ENCODE measurements around the gene CYP21A2. TPM values are rescaled to one million over a fixed set of nuclear protein-coding genes. Genes with fewer than 3 reads are reported as not detected.
"Not testable (repeated sequence)": the region's sequence is repeated elsewhere in the genome, so short reads cannot be mapped to it uniquely, and the experiment has no call there.

Gene CYP21A2
- total RNA-seq (0.51 TPM in 1 of 2 replicates, not detected in the other), polyA plus RNA-seq (0.17 TPM in 1 of 2 replicates, not detected in the other), polyA minus RNA-seq (0.43 TPM in 1 of 2 replicates, not detected in the other)
- total RNA-seq (2013), result 0.93 TPM

DNA sequence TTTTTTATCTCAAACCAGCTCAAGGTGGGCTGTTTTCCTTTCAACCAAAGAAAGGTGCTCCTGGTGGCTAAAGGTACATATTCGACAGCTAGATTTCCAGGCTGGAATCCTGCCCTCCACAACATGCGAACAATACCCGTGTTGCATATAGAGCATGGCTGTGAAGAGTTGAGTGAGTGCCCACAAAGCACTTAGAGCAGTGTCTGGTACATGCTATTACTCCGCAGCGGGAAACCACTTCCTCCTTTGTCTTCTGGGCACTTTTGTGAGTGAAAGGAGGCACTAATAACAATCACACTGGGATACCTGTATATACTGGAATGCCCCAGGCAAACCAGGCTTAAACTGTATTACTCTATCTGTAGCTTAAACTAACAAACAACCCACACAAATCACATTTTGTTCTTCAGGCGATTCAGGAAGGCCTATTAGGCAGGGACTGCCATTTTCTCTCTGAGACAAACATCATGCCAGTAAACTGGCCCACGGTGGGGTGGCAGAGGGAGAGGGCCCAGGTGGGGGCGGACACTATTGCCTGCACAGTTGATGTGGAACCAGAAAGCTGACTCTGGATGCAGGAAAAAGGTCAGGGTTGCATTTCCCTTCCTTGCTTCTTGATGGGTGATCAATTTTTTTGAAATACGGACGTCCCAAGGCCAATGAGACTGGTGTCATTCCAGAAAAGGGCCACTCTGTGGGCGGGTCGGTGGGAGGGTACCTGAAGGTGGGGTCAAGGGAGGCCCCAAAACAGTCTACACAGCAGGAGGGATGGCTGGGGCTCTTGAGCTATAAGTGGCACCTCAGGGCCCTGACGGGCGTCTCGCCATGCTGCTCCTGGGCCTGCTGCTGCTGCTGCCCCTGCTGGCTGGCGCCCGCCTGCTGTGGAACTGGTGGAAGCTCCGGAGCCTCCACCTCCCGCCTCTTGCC is at the start of gene CYP21A2:
Gene CYP21A2, plus strand, starts transcription at position 818 of the 927 bp plus-strand sequence. Its CDS starts 8 bp downstream, at position 826.
- not testable (repeated sequence) for H3K4me3 Mint-ChIP-seq
- peak; percentile 47 for ATAC-seq (ENCODE audit: low read depth)
- WGBS (ENCODE audit: insufficient coverage), result 94% methylated on average over 8 of the region's 19 CpGs

DNA sequence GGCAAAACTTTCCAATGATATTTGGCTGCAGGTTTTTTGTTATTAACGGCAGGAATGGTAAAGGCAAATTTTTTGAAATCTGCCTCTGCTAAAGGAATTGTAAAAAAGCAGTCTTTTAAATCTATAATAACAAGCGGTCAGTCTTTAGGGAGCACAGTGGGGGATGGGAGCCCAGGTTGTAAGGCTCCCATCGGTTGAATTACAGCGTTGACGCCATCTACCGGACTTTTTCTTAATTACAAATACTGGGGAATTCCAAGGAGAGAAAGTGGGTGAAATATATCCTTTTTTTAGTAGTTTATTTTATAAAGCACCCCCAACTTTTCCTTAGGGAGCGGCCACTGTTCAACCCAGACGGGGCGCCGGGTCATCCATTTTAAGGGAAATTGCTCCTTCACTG is 48.9 kb upstream of the CYP21A2 start:
- H3K4me1 Mint-ChIP-seq; intact Hi-C loops (cut with micrococcal nuclease); H3K9me3 ChIP-seq (ENCODE audit: control extremely low read depth in 1 of 3, control insufficient read depth in 2 of 3, insufficient read depth in 1 of 3, low read length in 2 of 3); H2AFZ ChIP-seq (ENCODE audit: insufficient read depth, low read depth, low read length, poor library complexity, severe bottlenecking); POLR2A ChIA-PET; H3K9ac ChIP-seq (ENCODE audit: low read length); H3K9me3 Mint-ChIP-seq (ENCODE audit: insufficient read depth); DNase-seq; CTCF ChIA-PET; H3K4me1 ChIP-seq (ENCODE audit: control insufficient read depth in 2 of 2, insufficient read depth in 2 of 2, low read length in 2 of 2); H3K4me3 ChIP-seq (ENCODE audit: control extremely low read depth in 1 of 5, extremely low read depth in 1 of 5, insufficient read depth in 1 of 5, low read depth in 2 of 5, low read length in 4 of 5); H3K4me3 Mint-ChIP-seq; H3K27ac Mint-ChIP-seq; ATAC-seq (ENCODE audit: low read depth); H3K27me3 Mint-ChIP-seq; H3K27me3 ChIP-seq (replicated peaks in 1 of 4; ENCODE audit: control extremely low read depth in 1 of 4, control insufficient read depth in 3 of 4, insufficient read depth in 4 of 4, low read length in 3 of 4); H4K20me1 ChIP-seq (ENCODE audit: control insufficient read depth, insufficient read depth, low read length, poor library complexity, severe bottlenecking); H3K36me3 ChIP-seq (replicated peaks in 1 of 2; ENCODE audit: control extremely low read depth in 1 of 2, control insufficient read depth in 1 of 2, extremely low read depth in 1 of 2, insufficient read depth in 2 of 2, low read length in 1 of 2); H3K27ac ChIP-seq (ENCODE audit: low read length in 2 of 2); H3K4me2 ChIP-seq (replicated peaks; ENCODE audit: low read depth, low read length, poor library complexity, severe bottlenecking); H3K79me2 ChIP-seq (ENCODE audit: control insufficient read depth, insufficient read depth, low read length): not testable (repeated sequence)
- WGBS (ENCODE audit: insufficient coverage), result no CpG with 5 or more reads among the region's 10 CpGs

More for the DNA sequence above, at the start of gene CYP21A2:
- CTCF ChIA-PET; H3K4me3 ChIP-seq (ENCODE audit: control extremely low read depth in 1 of 5, extremely low read depth in 1 of 5, insufficient read depth in 1 of 5, low read depth in 2 of 5, low read length in 4 of 5); H3K4me1 ChIP-seq (ENCODE audit: control insufficient read depth in 2 of 2, insufficient read depth in 2 of 2, low read length in 2 of 2); H3K4me2 ChIP-seq (replicated peaks; ENCODE audit: low read depth, low read length, poor library complexity, severe bottlenecking); H2AFZ ChIP-seq (ENCODE audit: insufficient read depth, low read depth, low read length, poor library complexity, severe bottlenecking); intact Hi-C loops (cut with micrococcal nuclease); H3K9me3 Mint-ChIP-seq (ENCODE audit: insufficient read depth); DNase-seq; H3K27me3 ChIP-seq (replicated peaks in 1 of 4; ENCODE audit: control extremely low read depth in 1 of 4, control insufficient read depth in 3 of 4, insufficient read depth in 4 of 4, low read length in 3 of 4); H3K27me3 Mint-ChIP-seq; POLR2A ChIA-PET; H4K20me1 ChIP-seq (ENCODE audit: control insufficient read depth, insufficient read depth, low read length, poor library complexity, severe bottlenecking); H3K9me3 ChIP-seq (ENCODE audit: control extremely low read depth in 1 of 3, control insufficient read depth in 2 of 3, insufficient read depth in 1 of 3, low read length in 2 of 3); H3K27ac ChIP-seq (ENCODE audit: low read length in 2 of 2); H3K4me1 Mint-ChIP-seq; H3K36me3 ChIP-seq (replicated peaks in 1 of 2; ENCODE audit: control extremely low read depth in 1 of 2, control insufficient read depth in 1 of 2, extremely low read depth in 1 of 2, insufficient read depth in 2 of 2, low read length in 1 of 2); H3K79me2 ChIP-seq (ENCODE audit: control insufficient read depth, insufficient read depth, low read length); H3K27ac Mint-ChIP-seq; H3K9ac ChIP-seq (ENCODE audit: low read length): not testable (repeated sequence)

DNA sequence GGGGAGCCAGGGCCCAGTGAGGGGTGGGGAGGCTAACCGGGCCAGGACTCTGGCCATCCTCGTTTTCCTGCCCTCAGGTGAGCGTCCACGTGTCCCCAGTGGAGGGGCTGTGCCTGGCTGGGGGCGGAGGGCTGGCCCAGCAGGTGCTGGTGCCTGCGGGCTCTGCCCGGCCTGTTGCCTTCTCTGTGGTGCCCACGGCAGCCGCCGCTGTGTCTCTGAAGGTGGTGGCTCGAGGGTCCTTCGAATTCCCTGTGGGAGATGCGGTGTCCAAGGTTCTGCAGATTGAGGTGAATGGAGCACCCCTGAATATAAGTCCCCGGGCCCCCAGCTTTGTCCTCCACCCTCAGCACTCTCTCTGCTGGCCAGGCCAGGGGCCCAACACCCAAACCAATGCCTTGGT is 43.8 kb upstream of the CYP21A2 start:
- H3K27me3 Mint-ChIP-seq; ATAC-seq (ENCODE audit: low read depth); H3K4me3 Mint-ChIP-seq; H3K4me3 ChIP-seq (ENCODE audit: control extremely low read depth in 1 of 5, extremely low read depth in 1 of 5, insufficient read depth in 1 of 5, low read depth in 2 of 5, low read length in 4 of 5); H2AFZ ChIP-seq (ENCODE audit: insufficient read depth, low read depth, low read length, poor library complexity, severe bottlenecking); H4K20me1 ChIP-seq (ENCODE audit: control insufficient read depth, insufficient read depth, low read length, poor library complexity, severe bottlenecking); H3K27me3 ChIP-seq (replicated peaks in 1 of 4; ENCODE audit: control extremely low read depth in 1 of 4, control insufficient read depth in 3 of 4, insufficient read depth in 4 of 4, low read length in 3 of 4); H3K9me3 ChIP-seq (ENCODE audit: control extremely low read depth in 1 of 3, control insufficient read depth in 2 of 3, insufficient read depth in 1 of 3, low read length in 2 of 3); H3K36me3 ChIP-seq (replicated peaks in 1 of 2; ENCODE audit: control extremely low read depth in 1 of 2, control insufficient read depth in 1 of 2, extremely low read depth in 1 of 2, insufficient read depth in 2 of 2, low read length in 1 of 2); H3K27ac ChIP-seq (ENCODE audit: low read length in 2 of 2); H3K79me2 ChIP-seq (ENCODE audit: control insufficient read depth, insufficient read depth, low read length); H3K9ac ChIP-seq (ENCODE audit: low read length); POLR2A ChIA-PET; H3K4me1 Mint-ChIP-seq; H3K9me3 Mint-ChIP-seq (ENCODE audit: insufficient read depth); CTCF ChIA-PET; H3K4me2 ChIP-seq (replicated peaks; ENCODE audit: low read depth, low read length, poor library complexity, severe bottlenecking); H3K27ac Mint-ChIP-seq; intact Hi-C loops (cut with micrococcal nuclease); H3K4me1 ChIP-seq (ENCODE audit: control insufficient read depth in 2 of 2, insufficient read depth in 2 of 2, low read length in 2 of 2); DNase-seq: not testable (repeated sequence)
- no CpG with 5 or more reads among the region's 14 CpGs for WGBS (ENCODE audit: insufficient coverage)

DNA sequence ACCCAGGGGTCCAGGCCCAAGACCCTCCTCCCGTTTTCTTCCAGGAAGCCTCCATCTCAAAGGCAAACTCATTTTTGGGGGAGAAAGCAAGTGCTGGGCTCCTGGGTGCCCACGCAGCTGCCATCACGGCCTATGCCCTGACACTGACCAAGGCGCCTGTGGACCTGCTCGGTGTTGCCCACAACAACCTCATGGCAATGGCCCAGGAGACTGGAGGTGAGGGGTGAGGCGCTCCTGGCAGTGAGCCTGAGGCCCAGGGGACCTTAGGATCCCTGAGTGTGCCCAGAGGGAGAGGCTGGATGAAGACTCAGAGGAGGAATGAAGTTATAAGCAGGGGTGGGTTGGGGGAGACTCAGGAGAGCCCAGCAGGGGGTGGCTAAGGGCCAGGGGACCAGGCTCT is 41.8 kb upstream of the CYP21A2 start:
- H3K27ac ChIP-seq (ENCODE audit: low read length in 2 of 2); H3K4me3 ChIP-seq (ENCODE audit: control extremely low read depth in 1 of 5, extremely low read depth in 1 of 5, insufficient read depth in 1 of 5, low read depth in 2 of 5, low read length in 4 of 5); H3K4me2 ChIP-seq (replicated peaks; ENCODE audit: low read depth, low read length, poor library complexity, severe bottlenecking); H3K9ac ChIP-seq (ENCODE audit: low read length); H3K27me3 Mint-ChIP-seq; H3K27ac Mint-ChIP-seq; H3K36me3 ChIP-seq (replicated peaks in 1 of 2; ENCODE audit: control extremely low read depth in 1 of 2, control insufficient read depth in 1 of 2, extremely low read depth in 1 of 2, insufficient read depth in 2 of 2, low read length in 1 of 2); H2AFZ ChIP-seq (ENCODE audit: insufficient read depth, low read depth, low read length, poor library complexity, severe bottlenecking); H3K79me2 ChIP-seq (ENCODE audit: control insufficient read depth, insufficient read depth, low read length); POLR2A ChIA-PET; H3K9me3 Mint-ChIP-seq (ENCODE audit: insufficient read depth); H3K4me1 ChIP-seq (ENCODE audit: control insufficient read depth in 2 of 2, insufficient read depth in 2 of 2, low read length in 2 of 2); H4K20me1 ChIP-seq (ENCODE audit: control insufficient read depth, insufficient read depth, low read length, poor library complexity, severe bottlenecking); CTCF ChIA-PET; H3K9me3 ChIP-seq (ENCODE audit: control extremely low read depth in 1 of 3, control insufficient read depth in 2 of 3, insufficient read depth in 1 of 3, low read length in 2 of 3); H3K4me3 Mint-ChIP-seq; H3K27me3 ChIP-seq (replicated peaks in 1 of 4; ENCODE audit: control extremely low read depth in 1 of 4, control insufficient read depth in 3 of 4, insufficient read depth in 4 of 4, low read length in 3 of 4); DNase-seq; intact Hi-C loops (cut with micrococcal nuclease); ATAC-seq (ENCODE audit: low read depth); H3K4me1 Mint-ChIP-seq: not testable (repeated sequence)
- WGBS (ENCODE audit: insufficient coverage), result 93% methylated on average over 4 of the region's 6 CpGs

All from B cell (primary cell).